B cell (primary cell): ENCODE results near the gene RAMAC. TPM values are rescaled to one million over a fixed set of nuclear protein-coding genes. Genes with fewer than 3 reads are reported as not detected.

ENCODE experiments used
- ATAC-seq: fragments of 200-7000 bp; cut with Tn5 transposase; one replicate; pipeline ENCODE4 v1.10.0; 2021; ENCODE audit warnings: low read depth, mild to moderate bottlenecking, moderate number of reproducible peaks, moderate library complexity
- CTCF ChIA-PET: fragments of 350-600 bp; sonication (Branson Sonifier 250); formaldehyde crosslinking; loops from one replicate; lab custom pipeline; 2021; ENCODE audit warnings: antibody characterized with exemption, inconsistent platforms; lab: Charles Lee
- POLR2A ChIA-PET: fragments of 350-600 bp; sonication (Branson Sonifier 250); formaldehyde crosslinking; loops from one replicate; lab custom pipeline; 2021; ENCODE audit warnings: antibody characterized with exemption; lab: Charles Lee
- DNase-seq: peaks from one replicate; pipeline ENCODE4 v3.0.0; 2013
- H2AFZ ChIP-seq: 2 replicates; pipeline ENCODE4 v1.6.1; 2012; ENCODE audit warnings: mild to moderate bottlenecking, low read depth, low read length; ENCODE audit not compliant: insufficient read depth, poor library complexity, severe bottlenecking
- H3K27ac ChIP-seq, 2 donors: 1 replicate in 1 of 2; 2 replicates in 1 of 2; pipeline ENCODE4 v1.5.1; 2012 to 2013; ENCODE audit warnings: low read length in 2 of 2, mild to moderate bottlenecking in 2 of 2, moderate library complexity in 1 of 2
- H3K27me3 ChIP-seq, 4 experiments: fragments of 200-600 bp in 1 of 4; sonication (generic) in 1 of 4; replicated peaks in 1 of 4; 1 replicate in 2 of 4; 2 replicates in 2 of 4; pipeline versions ENCODE4 v1.6.1 to v1.7.0; 2013 to 2016; ENCODE audit warnings: low read length in 3 of 4, mild to moderate bottlenecking in 2 of 4, mixed read lengths in 1 of 4, moderate library complexity in 1 of 4; ENCODE audit not compliant: insufficient read depth in 4 of 4, control insufficient read depth in 3 of 4; ENCODE audit errors: control extremely low read depth in 1 of 4
- H3K36me3 ChIP-seq, 2 experiments: replicated peaks in 1 of 2; 1 replicate in 1 of 2; 2 replicates in 1 of 2; pipeline versions ENCODE4 v1.6.1 to v1.7.1; 2013; ENCODE audit warnings: low read length in 1 of 2; ENCODE audit not compliant: insufficient read depth in 2 of 2, control insufficient read depth in 1 of 2; ENCODE audit errors: control extremely low read depth in 1 of 2, extremely low read depth in 1 of 2
- H3K4me1 ChIP-seq, 2 donors: fragments of 200-600 bp in 1 of 2; sonication (generic) in 1 of 2; 1 replicate in 1 of 2; 2 replicates in 1 of 2; pipeline versions ENCODE4 v1.5.1 to v1.6.1; 2013 to 2017; ENCODE audit warnings: low read length in 2 of 2; ENCODE audit not compliant: control insufficient read depth in 2 of 2, insufficient read depth in 2 of 2
- H3K4me2 ChIP-seq: replicated peaks from 2 replicates; pipeline ENCODE3; 2012; ENCODE audit warnings: mild to moderate bottlenecking, low read depth, low read length; ENCODE audit not compliant: poor library complexity, severe bottlenecking
- H3K4me3 ChIP-seq, 5 experiments: fragments of 200-600 bp in 1 of 5; sonication (generic) in 1 of 5; 1 replicate in 3 of 5; 2 replicates in 2 of 5; pipeline versions ENCODE4 v1.5.1 to v1.7.0; 2011 to 2016; ENCODE audit warnings: low read length in 4 of 5, mild to moderate bottlenecking in 4 of 5, low read depth in 2 of 5, control low read depth in 1 of 5, moderate library complexity in 1 of 5; ENCODE audit not compliant: insufficient read depth in 1 of 5; ENCODE audit errors: control extremely low read depth in 1 of 5, extremely low read depth in 1 of 5
- H3K79me2 ChIP-seq: fragments of 200-600 bp; sonication (generic); one replicate; pipeline ENCODE4 v1.6.0; 2016; ENCODE audit warnings: low read length; ENCODE audit not compliant: control insufficient read depth, insufficient read depth
- H3K9ac ChIP-seq: fragments of 200-600 bp; sonication (generic); 2 replicates; pipeline ENCODE4 v1.6.1; 2017; ENCODE audit warnings: mild to moderate bottlenecking, low read length, moderate library complexity
- H3K9me3 ChIP-seq, 3 donors: one replicate each; pipeline versions ENCODE4 v1.6.1 to v1.7.1; 2013; ENCODE audit warnings: low read length in 2 of 3; ENCODE audit not compliant: control insufficient read depth in 2 of 3, insufficient read depth in 1 of 3; ENCODE audit errors: control extremely low read depth in 1 of 3
- H4K20me1 ChIP-seq: 2 replicates; pipeline ENCODE4 v1.6.0; 2012; ENCODE audit warnings: mild to moderate bottlenecking, low read length; ENCODE audit not compliant: insufficient read depth, control insufficient read depth, poor library complexity, severe bottlenecking
- H3K27ac Mint-ChIP-seq: one replicate; pipeline ENCODE4 v1.8.0; 2021; ENCODE audit warnings: mixed read lengths
- H3K27me3 Mint-ChIP-seq: one replicate; pipeline ENCODE4 v1.8.0; 2021; ENCODE audit warnings: mixed read lengths
- H3K4me1 Mint-ChIP-seq: one replicate; pipeline ENCODE4 v1.8.0; 2021; ENCODE audit warnings: mixed read lengths
- H3K4me3 Mint-ChIP-seq: one replicate; pipeline ENCODE4 v1.8.0; 2021; ENCODE audit warnings: mixed read lengths
- H3K9me3 Mint-ChIP-seq: one replicate; pipeline ENCODE4 v1.8.0; 2022; ENCODE audit warnings: mixed read lengths; ENCODE audit not compliant: insufficient read depth
- EZH2 ChIP-seq: IDR thresholded peaks from 2 replicates; pipeline ENCODE4 v1.6.1; 2012; ENCODE audit warnings: borderline replicate concordance, low read depth, mild to moderate bottlenecking, moderate library complexity, low read length; ENCODE audit not compliant: insufficient read depth, poor library complexity, severe bottlenecking
- WGBS: methylation state at CpG from one replicate; pipeline ENCODE4 v1.1.5; 2013; ENCODE audit warnings: missing lambda C conversion rate; ENCODE audit not compliant: insufficient coverage; 5-methylcytosine and 5-hydroxymethylcytosine counted together
- intact Hi-C: fragments of 100-400 bp; cut with micrococcal nuclease; formaldehyde crosslinking; loops from one replicate; pipeline ENCODE4 v1.10.0; 2022
- polyA plus RNA-seq: library from polyadenylated mRNA; depleted of rRNA; stranded (reverse); fragments of >200 nt; gene quantifications from 2 replicates; pipeline ENCODE4 v1.2.3, GENCODE V29; 2012
- total RNA-seq, 2 donors: library from RNA; stranded (reverse); fragments of 120-200 nt in 1 of 2; gene quantifications; 1 replicate in 1 of 2; 2 replicates in 1 of 2; pipeline versions ENCODE4 v1.2.3 to v1.2.4, GENCODE V29; 2013 to 2022
- TF ChIP-seq, protein P1 (sequence below): fragments of 200-600 bp; IDR thresholded peaks from one replicate; pipeline ENCODE4 v1.8.0; 2022; ENCODE audit warnings: antibody characterized with exemption, mild to moderate bottlenecking

Gene RAMAC
- total and polyA plus RNA-seq, 2 donors (not counting 1 experiment from before 2014, with no cell fraction given) = 7.7 to 20.2 TPM

DNA sequence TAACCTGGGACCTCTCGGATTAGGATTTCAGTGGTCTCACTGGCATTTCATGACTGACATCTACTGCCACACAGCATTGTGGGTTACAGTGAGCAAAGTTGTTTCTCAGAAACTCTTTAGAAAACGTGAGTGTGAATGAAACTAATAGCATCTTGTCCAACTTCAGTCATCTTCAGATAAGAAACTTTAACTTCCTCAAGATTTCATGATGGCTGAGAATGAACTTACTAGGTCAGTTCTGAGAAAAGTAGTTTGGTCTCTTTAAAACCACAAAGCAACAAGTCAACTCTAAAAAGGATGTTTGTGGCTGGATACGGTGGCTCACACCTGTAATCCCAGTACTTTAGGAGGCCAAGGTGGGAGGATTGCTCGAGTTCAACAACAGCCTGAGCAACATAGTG is 19.3 kb upstream of the RAMAC start:
- no peak overlapping the region for H3K9ac ChIP-seq
- no peak overlapping the region for H3K27ac ChIP-seq
- ATAC-seq = no peak

DNA sequence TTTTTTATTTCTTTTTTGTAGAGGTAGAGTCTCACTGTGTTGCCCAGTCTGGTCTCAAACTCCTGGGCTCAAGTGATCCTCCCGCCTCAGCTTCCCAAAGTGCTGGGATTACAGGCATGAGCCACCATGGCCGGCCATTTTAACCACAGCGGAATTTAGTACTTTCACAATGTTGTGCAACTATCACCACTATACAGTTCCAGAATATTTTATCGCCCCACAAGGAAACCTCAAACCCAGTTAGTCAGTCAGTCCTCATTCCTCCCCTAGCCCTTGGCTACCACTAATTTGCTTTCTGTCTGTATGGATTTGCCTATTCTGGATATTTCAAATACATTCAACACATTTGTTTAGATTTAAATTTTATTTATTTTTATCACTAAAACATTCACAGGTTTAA is 17.9 kb upstream of the RAMAC start:
- Histone ChIP-seq H2AFZ (no peak overlapping the region), H3K36me3 (no peaks in the 10 kb centered on the region), H3K9ac (no peak overlapping the region), H3K27ac (no peak overlapping the region), H3K4me3 (no peak overlapping the region), H3K27me3 (no peaks in the 10 kb centered on the region), H4K20me1 (no peaks in the 10 kb centered on the region), H3K79me2 (no peaks in the 10 kb centered on the region), H3K9me3 (no peaks in the 10 kb centered on the region), H3K4me1 (no peaks in the 10 kb centered on the region), H3K4me2 (no peak overlapping the region)
- no peak for DNase-seq
- H3K27ac Mint-ChIP-seq = no peak overlapping the region
- ChIA-PET POLR2A (no interaction called here), CTCF (no interaction called here)
- H3K4me3 Mint-ChIP-seq = no peak overlapping the region
- TF ChIP-seq, protein P1, sequence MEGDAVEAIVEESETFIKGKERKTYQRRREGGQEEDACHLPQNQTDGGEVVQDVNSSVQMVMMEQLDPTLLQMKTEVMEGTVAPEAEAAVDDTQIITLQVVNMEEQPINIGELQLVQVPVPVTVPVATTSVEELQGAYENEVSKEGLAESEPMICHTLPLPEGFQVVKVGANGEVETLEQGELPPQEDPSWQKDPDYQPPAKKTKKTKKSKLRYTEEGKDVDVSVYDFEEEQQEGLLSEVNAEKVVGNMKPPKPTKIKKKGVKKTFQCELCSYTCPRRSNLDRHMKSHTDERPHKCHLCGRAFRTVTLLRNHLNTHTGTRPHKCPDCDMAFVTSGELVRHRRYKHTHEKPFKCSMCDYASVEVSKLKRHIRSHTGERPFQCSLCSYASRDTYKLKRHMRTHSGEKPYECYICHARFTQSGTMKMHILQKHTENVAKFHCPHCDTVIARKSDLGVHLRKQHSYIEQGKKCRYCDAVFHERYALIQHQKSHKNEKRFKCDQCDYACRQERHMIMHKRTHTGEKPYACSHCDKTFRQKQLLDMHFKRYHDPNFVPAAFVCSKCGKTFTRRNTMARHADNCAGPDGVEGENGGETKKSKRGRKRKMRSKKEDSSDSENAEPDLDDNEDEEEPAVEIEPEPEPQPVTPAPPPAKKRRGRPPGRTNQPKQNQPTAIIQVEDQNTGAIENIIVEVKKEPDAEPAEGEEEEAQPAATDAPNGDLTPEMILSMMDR = no peak
- TF ChIP-seq EZH2 = no peak
- H3K27me3 Mint-ChIP-seq = no peaks in the 10 kb centered on the region
- 100% methylated on average over 1 of the region's 4 CpGs for WGBS
- intact Hi-C loops = no loop called here
- no peak for ATAC-seq
- H3K4me1 Mint-ChIP-seq = no peaks in the 10 kb centered on the region
- no peaks in the 10 kb centered on the region for H3K9me3 Mint-ChIP-seq

More for the DNA sequence above, 19.3 kb upstream of the RAMAC start:
- TF ChIP-seq EZH2 = no peak
- TF ChIP-seq, protein P1 = no peak
- ChIA-PET POLR2A (no interaction called here), CTCF (no interaction called here)
- no peaks in the 10 kb centered on the region for H3K9me3 Mint-ChIP-seq
- Histone ChIP-seq H3K4me2 (no peak overlapping the region), H4K20me1 (no peaks in the 10 kb centered on the region), H2AFZ (no peak overlapping the region), H3K9me3 (no peaks in the 10 kb centered on the region), H3K4me1 (no peaks in the 10 kb centered on the region), H3K36me3 (no peaks in the 10 kb centered on the region), H3K27me3 (no peaks in the 10 kb centered on the region), H3K4me3 (no peak overlapping the region), H3K79me2 (no peaks in the 10 kb centered on the region)
- WGBS = no CpG with 5 or more reads among the region's 4 CpGs
- no peaks in the 10 kb centered on the region for H3K4me1 Mint-ChIP-seq
- no peak for DNase-seq
- no peak overlapping the region for H3K4me3 Mint-ChIP-seq
- H3K27me3 Mint-ChIP-seq = no peaks in the 10 kb centered on the region
- intact Hi-C loops = no loop called here
- H3K27ac Mint-ChIP-seq = no peak overlapping the region
